HepG2 (cell line): ENCODE results near the gene RNF222. TPM values are rescaled to one million over a fixed set of nuclear protein-coding genes. Genes with fewer than 3 reads are reported as not detected.

ENCODE experiments used
- AHDC1 ChIP-seq: sonication (generic); formaldehyde crosslinking; IDR thresholded peaks from 2 replicates; pipeline ENCODE4 v1.5.1; 2020; ENCODE audit warnings: mild to moderate bottlenecking, missing genetic modification reagents, borderline replicate concordance
- CEBPG ChIP-seq: IDR thresholded peaks from 2 replicates; pipeline ENCODE4 v1.6.1; 2016
- DNMT3B ChIP-seq: conservative IDR thresholded peaks from 2 replicates; pipeline ENCODE4 v1.6.1; 2016; ENCODE audit warnings: missing biosample characterization, control low read depth
- E2F5 ChIP-seq: sonication (generic); formaldehyde crosslinking; conservative IDR thresholded peaks from 2 replicates; pipeline ENCODE4 v1.4.0; 2020; ENCODE audit warnings: missing genetic modification reagents
- FOXC1 ChIP-seq: sonication (generic); formaldehyde crosslinking; IDR thresholded peaks from 2 replicates; pipeline ENCODE4 v1.8.0; 2022; ENCODE audit warnings: mild to moderate bottlenecking, missing genetic modification reagents, borderline replicate concordance
- KLF12 ChIP-seq: sonication (generic); formaldehyde crosslinking; IDR thresholded peaks from 2 replicates; pipeline ENCODE4 v1.4.0; 2020; ENCODE audit warnings: missing genetic modification reagents, borderline replicate concordance
- KLF15 ChIP-seq: sonication (generic); formaldehyde crosslinking; IDR thresholded peaks from 2 replicates; pipeline ENCODE4 v1.8.1; 2023; ENCODE audit warnings: borderline replicate concordance, mild to moderate bottlenecking, inconsistent platforms, missing genetic modification reagents, mixed read lengths
- U2AF1 ChIP-seq: fragments of 200-400 bp; formaldehyde crosslinking; optimal IDR thresholded peaks from 2 replicates; pipeline ENCODE3; 2017; ENCODE audit warnings: mild to moderate bottlenecking, low read depth, low read length
- ZNF12 ChIP-seq: sonication (generic); formaldehyde crosslinking; IDR thresholded peaks from 2 replicates; pipeline ENCODE4 v1.5.0; 2020; ENCODE audit warnings: missing genetic modification reagents
- ZNF350 ChIP-seq: sonication (generic); formaldehyde crosslinking; IDR thresholded peaks from 2 replicates; pipeline ENCODE4 v1.4.0; 2020; ENCODE audit warnings: mild to moderate bottlenecking, low read depth, missing genetic modification reagents, borderline replicate concordance
- ZNF407 ChIP-seq: sonication (generic); formaldehyde crosslinking; IDR thresholded peaks from one replicate; pipeline ENCODE4 v1.5.1; 2020; ENCODE audit warnings: mild to moderate bottlenecking, missing genetic modification reagents; ENCODE audit errors: not compliant biosample characterization
- ZXDC ChIP-seq: sonication (generic); formaldehyde crosslinking; IDR thresholded peaks from 2 replicates; pipeline ENCODE4 v1.5.0; 2020; ENCODE audit warnings: mild to moderate bottlenecking, missing genetic modification reagents
- polyA plus RNA-seq, 8 experiments: library from polyadenylated mRNA; depleted of rRNA in 3 of 8; stranded (reverse) in 7 of 8; unstranded in 1 of 8; fragments of >200 nt; fragmentation: Illumina TruSeq in 4 of 8; extraction: Trizol in 4 of 8; gene quantifications; 2 replicates each; pipeline versions ENCODE4 v1.2.1 to v1.2.3, GENCODE V29; 2011 to 2016; ENCODE audit warnings: low read depth in 4 of 8, missing spikeins in 1 of 8, mixed read lengths in 1 of 8; ENCODE audit not compliant: insufficient read depth in 1 of 8
- total RNA-seq, 5 experiments: library from RNA; depleted of rRNA; stranded (reverse); fragments of >200 nt; fragmentation: Illumina TruSeq; extraction: Trizol; gene quantifications; 2 replicates each; pipeline ENCODE4 v1.2.3, GENCODE V29; 2016; ENCODE audit warnings: low read depth in 1 of 5

RNF222 gene
- total and polyA plus RNA-seq, 2 of the 13 experiments (the other 11 are each of a cell fraction or from before 2014, with no cell fraction given) = not detected

- peak; percentile 30; the same call in 1 of the 2 replicates for TF ChIP-seq AHDC1 (CRISPR knock-in tag)
- no peak for TF ChIP-seq FOXC1
- TF ChIP-seq U2AF1 = no peak
- no peak for TF ChIP-seq KLF12 (CRISPR knock-in tag)
- TF ChIP-seq ZNF12 (CRISPR knock-in tag) = 0 out of 2 replicates have a peak, but pooled peaks have one; percentile 29
- no peak for TF ChIP-seq ZNF407
- no peak for TF ChIP-seq KLF15 (CRISPR knock-in tag)
- no peak for TF ChIP-seq ZNF350 (CRISPR knock-in tag)
- no peak for TF ChIP-seq ZXDC (CRISPR knock-in tag)
- no peak for TF ChIP-seq E2F5 (CRISPR knock-in tag)
- TF ChIP-seq DNMT3B (CRISPR knock-in tag) = no peak
- peak; percentile 63 for TF ChIP-seq CEBPG
Observed at GRCh38 chr17:8417806-8418205, 20.2 kb upstream of the RNF222 start (continued).
